ENCODE results near the gene CHEK2.

Gene CHEK2

DNA sequence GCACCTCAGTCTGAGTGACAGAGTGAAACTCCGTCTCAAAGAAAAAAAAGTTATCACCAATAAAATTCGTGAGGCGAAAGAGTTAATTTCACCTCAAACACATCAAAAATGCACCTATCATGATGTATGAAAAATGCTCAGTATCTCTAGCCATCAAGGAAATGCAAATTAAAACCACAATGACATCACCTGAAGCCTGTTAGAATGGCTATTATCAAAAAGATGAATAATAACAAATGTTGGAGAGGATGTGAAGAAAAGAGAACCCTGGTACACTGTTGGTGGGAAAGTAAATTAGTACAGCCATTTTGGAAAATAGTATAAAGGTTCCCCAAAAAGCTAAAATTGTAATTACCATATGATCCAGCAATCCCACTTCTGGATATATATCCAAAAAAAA lies 23.6 kb downstream of the CHEK2 start:
- no peak overlapping the region for H3K4me3 ChIP-seq (ENCODE audit: low read depth, low read length)
- DNase-seq (ENCODE audit: low read depth) = no peak
- TF ChIP-seq, protein P1, sequence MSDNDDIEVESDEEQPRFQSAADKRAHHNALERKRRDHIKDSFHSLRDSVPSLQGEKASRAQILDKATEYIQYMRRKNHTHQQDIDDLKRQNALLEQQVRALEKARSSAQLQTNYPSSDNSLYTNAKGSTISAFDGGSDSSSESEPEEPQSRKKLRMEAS (IDR thresholded peaks at IDR 0.05; ENCODE audit: low read depth, low read length) = no peak
- no peak for TF ChIP-seq POLR2A (IDR thresholded peaks at IDR 0.05; ENCODE audit: extremely low read depth, insufficient read length)
- no peak for TF ChIP-seq MYC (IDR thresholded peaks at IDR 0.05; ENCODE audit: low read depth, low read length)
- TF ChIP-seq, protein P2, sequence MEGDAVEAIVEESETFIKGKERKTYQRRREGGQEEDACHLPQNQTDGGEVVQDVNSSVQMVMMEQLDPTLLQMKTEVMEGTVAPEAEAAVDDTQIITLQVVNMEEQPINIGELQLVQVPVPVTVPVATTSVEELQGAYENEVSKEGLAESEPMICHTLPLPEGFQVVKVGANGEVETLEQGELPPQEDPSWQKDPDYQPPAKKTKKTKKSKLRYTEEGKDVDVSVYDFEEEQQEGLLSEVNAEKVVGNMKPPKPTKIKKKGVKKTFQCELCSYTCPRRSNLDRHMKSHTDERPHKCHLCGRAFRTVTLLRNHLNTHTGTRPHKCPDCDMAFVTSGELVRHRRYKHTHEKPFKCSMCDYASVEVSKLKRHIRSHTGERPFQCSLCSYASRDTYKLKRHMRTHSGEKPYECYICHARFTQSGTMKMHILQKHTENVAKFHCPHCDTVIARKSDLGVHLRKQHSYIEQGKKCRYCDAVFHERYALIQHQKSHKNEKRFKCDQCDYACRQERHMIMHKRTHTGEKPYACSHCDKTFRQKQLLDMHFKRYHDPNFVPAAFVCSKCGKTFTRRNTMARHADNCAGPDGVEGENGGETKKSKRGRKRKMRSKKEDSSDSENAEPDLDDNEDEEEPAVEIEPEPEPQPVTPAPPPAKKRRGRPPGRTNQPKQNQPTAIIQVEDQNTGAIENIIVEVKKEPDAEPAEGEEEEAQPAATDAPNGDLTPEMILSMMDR (IDR thresholded peaks at IDR 0.05; ENCODE audit: low read depth, low read length) = no peak

DNA sequence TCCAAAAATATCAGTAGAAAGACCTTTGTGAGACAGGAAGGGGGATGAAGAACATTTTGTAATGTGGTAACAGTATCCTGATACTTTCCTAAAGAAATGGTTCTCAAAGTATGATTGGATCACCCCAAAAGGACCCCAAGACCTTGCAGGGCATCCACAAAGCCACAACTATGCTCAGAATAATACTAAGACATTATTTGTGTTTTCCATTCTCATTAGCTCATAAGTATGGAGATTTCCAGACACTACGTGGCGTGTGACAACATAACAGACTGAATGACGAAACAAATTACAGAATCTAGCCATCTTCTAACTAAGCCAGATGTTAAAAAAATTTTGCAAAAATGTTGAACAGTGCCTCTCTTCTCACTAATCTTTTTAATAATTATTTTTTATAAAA lies 24.9 kb downstream of the CHEK2 start:
- no peak overlapping the region for H3K4me3 ChIP-seq (ENCODE audit: low read depth, low read length)
- DNase-seq (ENCODE audit: low read depth) = no peak
- no peak for TF ChIP-seq POLR2A (IDR thresholded peaks at IDR 0.05; ENCODE audit: extremely low read depth, insufficient read length)
- TF ChIP-seq, protein P1 (IDR thresholded peaks at IDR 0.05; ENCODE audit: low read depth, low read length) = no peak
- no peak for TF ChIP-seq MYC (IDR thresholded peaks at IDR 0.05; ENCODE audit: low read depth, low read length)
- TF ChIP-seq, protein P2 (IDR thresholded peaks at IDR 0.05; ENCODE audit: low read depth, low read length) = no peak

DNA sequence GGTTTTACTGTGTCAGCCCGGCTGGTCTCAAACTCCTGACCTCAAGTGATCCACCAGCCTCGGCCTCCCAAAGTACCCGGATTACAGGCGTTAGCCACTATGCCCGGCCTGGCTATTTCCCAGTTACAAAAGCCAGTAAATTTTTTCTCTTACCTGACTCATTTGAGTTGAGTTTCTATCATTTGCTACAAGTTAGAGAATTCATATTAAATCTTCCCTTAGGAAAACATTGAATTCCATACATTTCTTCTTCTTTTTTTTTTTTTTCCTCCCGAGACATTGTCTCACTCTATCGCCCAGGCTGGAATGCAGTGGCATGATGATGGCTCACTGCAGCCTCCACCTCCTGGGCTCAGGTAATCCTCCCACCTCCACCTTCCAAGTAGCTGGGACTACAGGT lies 26.0 kb downstream of the CHEK2 start:
- DNase-seq (ENCODE audit: low read depth) = no peak
- TF ChIP-seq, protein P2 (IDR thresholded peaks at IDR 0.05; ENCODE audit: low read depth, low read length) = no peak
- TF ChIP-seq MYC (IDR thresholded peaks at IDR 0.05; ENCODE audit: low read depth, low read length) = no peak
- no peak for TF ChIP-seq POLR2A (IDR thresholded peaks at IDR 0.05; ENCODE audit: extremely low read depth, insufficient read length)
- TF ChIP-seq, protein P1 (IDR thresholded peaks at IDR 0.05; ENCODE audit: low read depth, low read length) = no peak
- no peak overlapping the region for H3K4me3 ChIP-seq (ENCODE audit: low read depth, low read length)

DNA sequence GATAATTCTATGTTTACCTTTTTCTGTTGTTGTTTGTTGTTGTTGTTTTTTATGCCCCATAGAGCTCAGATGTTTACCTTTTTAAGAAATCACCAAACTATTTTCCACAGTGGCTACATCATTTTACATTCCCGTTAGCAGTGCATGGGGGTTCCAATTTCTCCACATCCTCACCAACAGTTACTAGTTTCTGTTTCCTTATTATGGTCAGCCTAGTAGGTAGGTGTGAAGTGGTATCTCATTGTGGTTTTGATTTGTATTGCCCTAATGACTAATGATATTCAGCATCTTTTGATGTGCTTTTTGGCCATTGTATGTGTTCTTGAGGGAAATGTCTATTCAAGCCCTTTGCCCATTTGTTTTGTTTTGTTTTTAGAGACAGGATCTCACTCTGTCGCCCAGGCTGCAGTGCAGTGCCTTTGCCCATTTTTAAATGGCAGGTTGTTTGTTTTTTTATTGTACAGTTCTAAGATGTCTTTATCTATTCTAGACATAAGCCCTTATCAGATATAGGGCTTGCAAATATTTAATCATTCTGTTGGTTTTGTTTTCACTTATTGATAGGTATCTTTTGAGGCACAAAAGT lies 27.5 kb downstream of the CHEK2 start:
- no peak overlapping the region for H3K4me3 ChIP-seq (ENCODE audit: low read depth, low read length)
- DNase-seq (ENCODE audit: low read depth) = no peak
- TF ChIP-seq, protein P1 (IDR thresholded peaks at IDR 0.05; ENCODE audit: low read depth, low read length) = no peak

DNA sequence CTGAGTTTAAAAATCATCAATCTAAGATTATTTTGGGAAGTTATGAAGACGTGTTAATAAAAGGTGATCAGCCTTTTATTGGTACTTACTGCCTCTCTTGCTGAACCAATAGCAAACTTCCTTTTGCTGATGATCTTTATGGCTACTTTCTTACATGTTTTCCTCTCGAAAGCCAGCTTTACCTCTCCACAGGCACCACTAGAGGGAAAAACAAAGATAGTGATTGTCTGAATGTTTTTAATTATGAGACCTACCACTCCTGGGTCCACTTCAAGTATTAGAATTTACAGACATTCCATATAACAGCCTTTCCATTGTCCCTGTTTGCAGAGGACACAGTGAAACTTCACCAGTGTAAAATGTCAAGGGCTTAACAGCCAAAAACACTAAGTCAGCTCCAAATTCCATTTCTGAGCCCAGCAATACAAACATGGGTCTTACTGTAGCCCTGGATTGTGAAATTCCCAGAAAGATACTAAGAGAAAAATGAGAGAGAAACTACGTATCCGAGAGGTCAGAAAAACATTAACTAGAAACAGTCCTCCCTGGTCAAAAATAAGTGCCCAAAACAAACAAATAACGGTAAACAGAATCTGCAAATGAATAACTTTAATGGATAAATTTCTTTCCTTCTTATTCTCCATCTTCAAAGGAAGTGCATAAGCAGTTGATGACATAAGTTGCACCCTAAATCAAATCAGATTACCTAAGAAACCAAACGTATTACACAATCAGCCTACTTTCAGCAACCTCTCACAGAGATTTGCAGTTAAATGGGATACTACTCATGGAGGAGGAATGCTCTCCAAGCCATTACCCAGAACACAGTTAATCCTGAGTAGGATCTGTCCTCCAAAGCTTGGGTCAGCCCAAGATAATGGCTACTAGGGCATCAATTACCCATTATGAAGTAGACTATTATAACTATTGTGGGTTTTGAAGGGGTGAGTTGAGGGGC lies 29.5 kb downstream of the CHEK2 start:
- DNase-seq (ENCODE audit: low read depth) = peak; percentile 16
- H3K4me3 ChIP-seq (ENCODE audit: low read depth, low read length) = no peak overlapping the region
- TF ChIP-seq, protein P2 (IDR thresholded peaks at IDR 0.05; ENCODE audit: low read depth, low read length) = no peak
- TF ChIP-seq, protein P1 (IDR thresholded peaks at IDR 0.05; ENCODE audit: low read depth, low read length) = no peak
- TF ChIP-seq POLR2A (IDR thresholded peaks at IDR 0.05; ENCODE audit: extremely low read depth, insufficient read length) (no peak), MYC (IDR thresholded peaks at IDR 0.05; ENCODE audit: low read depth, low read length) (no peak)

DNA sequence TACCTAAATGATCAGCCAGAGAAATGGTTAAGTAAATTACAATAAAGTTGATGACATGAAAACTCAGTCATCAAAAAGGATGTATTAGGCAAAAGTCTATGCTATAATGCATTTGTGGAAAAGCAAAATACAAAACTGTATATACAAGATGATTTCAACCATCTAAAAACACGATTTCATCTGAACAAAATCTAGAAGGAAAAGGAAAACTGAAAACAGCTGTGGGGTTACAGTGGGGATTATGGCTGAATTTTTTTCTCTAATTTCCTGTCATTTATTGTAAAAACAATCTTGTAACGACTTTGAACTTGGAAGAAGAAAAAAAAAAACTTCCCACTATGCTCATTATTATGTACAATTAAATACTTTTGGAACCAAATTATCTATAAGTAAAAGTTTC lies 30.3 kb downstream of the CHEK2 start:
- no peak overlapping the region for H3K4me3 ChIP-seq (ENCODE audit: low read depth, low read length)

More for the DNA sequence above, 30.3 kb downstream of the CHEK2 start:
- TF ChIP-seq, protein P2 (IDR thresholded peaks at IDR 0.05; ENCODE audit: low read depth, low read length) = no peak
- TF ChIP-seq, protein P1 (IDR thresholded peaks at IDR 0.05; ENCODE audit: low read depth, low read length) = no peak
- TF ChIP-seq POLR2A (IDR thresholded peaks at IDR 0.05; ENCODE audit: extremely low read depth, insufficient read length) (no peak), MYC (IDR thresholded peaks at IDR 0.05; ENCODE audit: low read depth, low read length) (no peak)
- no peak for DNase-seq (ENCODE audit: low read depth)

Measured in NB4 (cell line).